ENCODE results near the gene SNX18.
"Not testable (repeated sequence)": the region's sequence is repeated elsewhere in the genome, so short reads cannot be mapped to it uniquely, and the experiment has no call there.

DNA sequence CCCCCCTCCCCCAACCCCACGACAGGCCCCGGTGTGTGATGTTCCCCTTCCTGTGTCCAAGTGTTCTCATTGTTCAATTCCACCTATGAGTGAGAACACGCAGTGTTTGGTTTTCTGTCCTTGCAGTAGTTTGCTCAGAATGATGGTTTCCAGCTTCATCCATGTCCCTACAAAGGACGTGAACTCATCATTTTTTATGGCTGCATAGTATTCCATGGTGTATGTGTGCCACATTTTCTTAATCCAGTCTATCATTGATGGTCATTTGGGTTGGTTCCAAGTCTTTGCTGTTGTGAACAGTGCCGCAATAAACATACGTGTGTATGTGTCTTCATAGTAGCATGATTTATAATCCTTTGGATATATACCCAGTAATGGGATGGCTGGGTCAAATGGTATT, 18.8 kb downstream of the SNX18 start:
- not testable (repeated sequence) for TF ChIP-seq REST (IDR thresholded peaks at IDR 0.05; ENCODE audit: unreplicated experiment); EZH2 (IDR thresholded peaks at IDR 0.05; ENCODE audit: low read depth, unreplicated experiment); EZH2phosphoT487 (IDR thresholded peaks at IDR 0.05; ENCODE audit: unreplicated experiment); POLR2AphosphoS5 (IDR thresholded peaks at IDR 0.05; ENCODE audit: low read depth); ZNF114 (CRISPR knock-in tag; IDR thresholded peaks at IDR 0.05); STAT1 (IDR thresholded peaks at IDR 0.05; ENCODE audit: unreplicated experiment)
- TF ChIP-seq, protein P1, sequence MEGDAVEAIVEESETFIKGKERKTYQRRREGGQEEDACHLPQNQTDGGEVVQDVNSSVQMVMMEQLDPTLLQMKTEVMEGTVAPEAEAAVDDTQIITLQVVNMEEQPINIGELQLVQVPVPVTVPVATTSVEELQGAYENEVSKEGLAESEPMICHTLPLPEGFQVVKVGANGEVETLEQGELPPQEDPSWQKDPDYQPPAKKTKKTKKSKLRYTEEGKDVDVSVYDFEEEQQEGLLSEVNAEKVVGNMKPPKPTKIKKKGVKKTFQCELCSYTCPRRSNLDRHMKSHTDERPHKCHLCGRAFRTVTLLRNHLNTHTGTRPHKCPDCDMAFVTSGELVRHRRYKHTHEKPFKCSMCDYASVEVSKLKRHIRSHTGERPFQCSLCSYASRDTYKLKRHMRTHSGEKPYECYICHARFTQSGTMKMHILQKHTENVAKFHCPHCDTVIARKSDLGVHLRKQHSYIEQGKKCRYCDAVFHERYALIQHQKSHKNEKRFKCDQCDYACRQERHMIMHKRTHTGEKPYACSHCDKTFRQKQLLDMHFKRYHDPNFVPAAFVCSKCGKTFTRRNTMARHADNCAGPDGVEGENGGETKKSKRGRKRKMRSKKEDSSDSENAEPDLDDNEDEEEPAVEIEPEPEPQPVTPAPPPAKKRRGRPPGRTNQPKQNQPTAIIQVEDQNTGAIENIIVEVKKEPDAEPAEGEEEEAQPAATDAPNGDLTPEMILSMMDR (conservative IDR thresholded peaks at IDR 0.05; ENCODE audit: low read depth in 2 of 2), result not testable (repeated sequence)

All from GM23338 (cell line).